Osteoblast (primary cell): ENCODE results near the gene SIL1. TPM values are rescaled to one million over a fixed set of nuclear protein-coding genes. Genes with fewer than 3 reads are reported as not detected.
A peak's percentile ranks its signal among the peaks of the same experiment; 100 is the strongest.

Experiments
- DNase-seq: peaks from one replicate; pipeline ENCODE4 v3.0.0; 2011; ENCODE audit warnings: low spot score, mixed read lengths; ENCODE audit not compliant: insufficient read length; ENCODE audit errors: missing footprints
- H2AFZ ChIP-seq: 2 replicates; pipeline ENCODE4 v1.6.0; 2011; ENCODE audit warnings: mild to moderate bottlenecking, low read length
- H3K27ac ChIP-seq: 2 replicates; pipeline ENCODE4 v1.5.1; 2011; ENCODE audit warnings: mild to moderate bottlenecking, low read depth, low read length, moderate library complexity
- H3K27me3 ChIP-seq: 2 replicates; pipeline ENCODE4 v1.6.0; 2012; ENCODE audit warnings: mild to moderate bottlenecking, control low read depth, inconsistent platforms, low read length, moderate library complexity; ENCODE audit not compliant: insufficient read depth
- H3K36me3 ChIP-seq: 2 replicates; pipeline ENCODE4 v1.5.1; 2011; ENCODE audit warnings: mild to moderate bottlenecking, low read length, control low read depth, moderate library complexity; ENCODE audit not compliant: insufficient read depth
- H3K4me1 ChIP-seq: 2 replicates; pipeline ENCODE4 v1.5.1; 2011; ENCODE audit warnings: mild to moderate bottlenecking, low read length, control low read depth, moderate library complexity; ENCODE audit not compliant: insufficient read depth
- H3K4me2 ChIP-seq: 2 replicates; pipeline ENCODE4 v1.6.0; 2011; ENCODE audit warnings: mild to moderate bottlenecking, low read length; ENCODE audit not compliant: insufficient read depth
- H3K4me3 ChIP-seq: fragments of 200-600 bp; sonication (generic); 3 replicates; pipeline ENCODE4 v1.5.1; 2012; ENCODE audit warnings: mild to moderate bottlenecking, low read length, inconsistent platforms; ENCODE audit not compliant: insufficient read depth
- H3K79me2 ChIP-seq: 2 replicates; pipeline ENCODE4 v1.6.0; 2012; ENCODE audit warnings: mild to moderate bottlenecking, low read length, control low read depth, inconsistent platforms; ENCODE audit not compliant: insufficient read depth
- H3K9me3 ChIP-seq: 2 replicates; pipeline ENCODE4 v1.5.1; 2011; ENCODE audit warnings: low read depth, low read length, control low read depth
- H4K20me1 ChIP-seq: 2 replicates; pipeline ENCODE4 v1.6.0; 2012; ENCODE audit warnings: mild to moderate bottlenecking, low read length, control low read depth; ENCODE audit not compliant: insufficient read depth
- total RNA-seq: library from RNA; depleted of rRNA; stranded (reverse); fragments of >200 nt; gene quantifications from 2 replicates; pipeline ENCODE4 v1.2.3, GENCODE V29; 2012
- TF ChIP-seq, protein P1 (sequence below): IDR thresholded peaks from 2 replicates; pipeline ENCODE4 v1.5.1; 2011; ENCODE audit warnings: mild to moderate bottlenecking, low read depth, low read length, moderate library complexity; ENCODE audit errors: extremely low read depth

SIL1 gene
- total RNA-seq, 1 donor = 65.1 TPM

DNA sequence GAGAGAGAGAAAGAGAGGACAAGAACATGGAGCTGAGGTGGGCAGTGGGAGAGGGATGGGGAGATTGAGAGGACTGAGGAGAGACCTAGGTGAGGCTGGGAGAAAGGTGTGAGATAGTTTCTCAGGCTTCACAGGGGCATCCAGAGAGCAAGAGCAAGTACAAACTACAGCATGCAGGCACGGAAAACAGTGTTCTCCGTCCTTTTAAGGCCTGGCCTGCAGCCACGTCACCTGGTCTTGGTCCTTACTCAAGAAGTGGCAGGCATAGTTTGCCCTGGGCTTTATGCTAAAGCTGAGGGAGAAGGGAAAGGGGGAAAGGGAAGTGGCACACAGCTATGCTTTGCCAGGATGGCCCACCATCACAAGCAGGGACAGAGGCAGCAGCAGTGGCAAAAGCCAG is 65.7 kb downstream of the SIL1 start:
- Histone ChIP-seq H3K27ac (no peak overlapping the region), H3K4me1 (peaks cover 12% of the 10 kb centered on the region), H4K20me1 (peaks cover 12% of the 10 kb centered on the region), H3K27me3 (no peaks in the 10 kb centered on the region), H3K9me3 (no peaks in the 10 kb centered on the region), H3K36me3 (no peaks in the 10 kb centered on the region), H3K79me2 (peaks cover 56% of the 10 kb centered on the region), H2AFZ (no peak overlapping the region), H3K4me3 (no peak overlapping the region), H3K4me2 (no peak overlapping the region)
- DNase-seq = no peak
- TF ChIP-seq, protein P1, sequence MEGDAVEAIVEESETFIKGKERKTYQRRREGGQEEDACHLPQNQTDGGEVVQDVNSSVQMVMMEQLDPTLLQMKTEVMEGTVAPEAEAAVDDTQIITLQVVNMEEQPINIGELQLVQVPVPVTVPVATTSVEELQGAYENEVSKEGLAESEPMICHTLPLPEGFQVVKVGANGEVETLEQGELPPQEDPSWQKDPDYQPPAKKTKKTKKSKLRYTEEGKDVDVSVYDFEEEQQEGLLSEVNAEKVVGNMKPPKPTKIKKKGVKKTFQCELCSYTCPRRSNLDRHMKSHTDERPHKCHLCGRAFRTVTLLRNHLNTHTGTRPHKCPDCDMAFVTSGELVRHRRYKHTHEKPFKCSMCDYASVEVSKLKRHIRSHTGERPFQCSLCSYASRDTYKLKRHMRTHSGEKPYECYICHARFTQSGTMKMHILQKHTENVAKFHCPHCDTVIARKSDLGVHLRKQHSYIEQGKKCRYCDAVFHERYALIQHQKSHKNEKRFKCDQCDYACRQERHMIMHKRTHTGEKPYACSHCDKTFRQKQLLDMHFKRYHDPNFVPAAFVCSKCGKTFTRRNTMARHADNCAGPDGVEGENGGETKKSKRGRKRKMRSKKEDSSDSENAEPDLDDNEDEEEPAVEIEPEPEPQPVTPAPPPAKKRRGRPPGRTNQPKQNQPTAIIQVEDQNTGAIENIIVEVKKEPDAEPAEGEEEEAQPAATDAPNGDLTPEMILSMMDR = no peak

DNA sequence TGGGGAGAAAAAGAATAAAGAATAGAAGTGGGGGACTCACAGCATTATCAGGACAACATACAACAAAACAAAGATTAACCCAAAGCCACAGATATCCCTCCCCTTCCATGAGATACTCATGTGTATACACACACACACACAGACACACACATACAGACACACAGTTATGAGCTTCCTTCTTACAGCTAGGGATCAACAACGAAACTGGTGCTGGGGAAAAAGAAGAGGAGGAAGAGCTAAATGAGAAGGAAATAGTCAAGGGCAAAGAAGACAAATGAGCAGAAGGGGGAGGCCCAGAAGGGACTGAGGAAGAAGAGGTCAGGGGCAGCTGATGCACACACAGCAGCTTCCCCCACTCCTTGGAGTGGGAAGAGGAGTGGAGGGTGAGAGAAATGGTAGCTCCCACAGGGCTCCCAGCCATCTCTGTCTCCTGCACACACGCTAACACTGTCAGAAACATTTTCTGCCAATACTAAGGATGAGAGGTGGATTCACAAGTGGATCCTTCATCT is 66.2 kb downstream of the SIL1 start:
- no peak overlapping the region for H3K4me3 ChIP-seq
- H2AFZ ChIP-seq = no peak overlapping the region
- DNase-seq = no peak
- H3K27me3 ChIP-seq = no peaks in the 10 kb centered on the region
- H3K36me3 ChIP-seq = no peaks in the 10 kb centered on the region
- peaks cover 54% of the 10 kb centered on the region for H3K79me2 ChIP-seq
- H3K9me3 ChIP-seq = no peaks in the 10 kb centered on the region
- peak overlapping the region; percentile 66 for H3K4me2 ChIP-seq
- H3K27ac ChIP-seq = peak overlapping the region; percentile 51
- H3K4me1 ChIP-seq = peaks cover 12% of the 10 kb centered on the region
- TF ChIP-seq, protein P1 = no peak
- H4K20me1 ChIP-seq = peaks cover 12% of the 10 kb centered on the region

DNA sequence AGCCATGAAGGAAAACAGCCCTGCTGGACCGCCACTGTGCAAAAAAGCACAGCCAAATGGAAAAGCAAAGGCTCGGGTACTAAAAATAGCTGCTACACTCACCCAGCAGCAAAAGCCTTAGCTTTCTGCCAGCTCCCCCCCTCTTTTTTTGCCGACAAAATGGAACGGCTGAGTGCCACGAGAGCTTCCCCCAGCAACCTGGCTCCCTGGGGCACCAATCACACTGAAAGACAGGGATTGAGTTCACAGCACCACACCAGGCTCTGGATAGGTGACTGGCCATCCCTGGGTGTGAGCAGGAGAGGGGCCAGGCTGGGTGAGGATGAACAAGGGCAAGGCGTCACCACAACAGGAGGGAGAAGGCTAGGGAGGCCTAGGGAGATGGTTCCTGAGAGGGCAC is 66.7 kb downstream of the SIL1 start:
- peak overlapping the region; percentile 66 for H3K4me2 ChIP-seq

DNA sequence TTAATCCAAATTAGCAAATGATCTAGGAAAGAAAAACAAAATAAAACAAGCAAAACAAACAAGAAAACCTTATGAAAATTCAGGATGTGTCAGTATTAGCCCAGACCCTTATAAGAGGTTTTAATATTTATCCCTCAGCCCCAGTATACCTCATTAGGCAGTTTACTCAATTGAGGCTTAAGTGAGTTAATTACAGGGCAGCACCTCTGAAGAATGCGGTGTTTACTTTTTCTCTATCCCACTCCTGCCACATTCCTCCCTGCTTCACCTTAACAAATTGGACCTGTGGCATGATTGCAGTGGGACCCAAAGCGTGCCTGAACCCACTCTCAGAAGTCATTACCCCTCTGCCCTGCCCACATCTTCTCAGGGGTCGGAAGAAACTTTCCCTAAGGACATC is 67.1 kb downstream of the SIL1 start:
- H3K36me3 ChIP-seq = peaks cover 5% of the 10 kb centered on the region
- DNase-seq = no peak
- H3K9me3 ChIP-seq = no peaks in the 10 kb centered on the region
- H3K4me1 ChIP-seq = peaks cover 12% of the 10 kb centered on the region
- peaks cover 45% of the 10 kb centered on the region for H3K79me2 ChIP-seq
- H4K20me1 ChIP-seq = peaks cover 10% of the 10 kb centered on the region
- H3K27ac ChIP-seq = peak overlapping the region; percentile 51
- H3K4me3 ChIP-seq = peak overlapping the region; percentile 39
- TF ChIP-seq, protein P1 = no peak
- no peaks in the 10 kb centered on the region for H3K27me3 ChIP-seq
- peak overlapping the region; percentile 78 for H2AFZ ChIP-seq
- H3K4me2 ChIP-seq = peak overlapping the region; percentile 66

More for the DNA sequence above, 66.7 kb downstream of the SIL1 start:
- peak; percentile 79 for DNase-seq
- Histone ChIP-seq H2AFZ (peak overlapping the region; percentile 78), H3K4me1 (peaks cover 12% of the 10 kb centered on the region), H3K27me3 (no peaks in the 10 kb centered on the region), H3K79me2 (peaks cover 49% of the 10 kb centered on the region), H3K36me3 (peaks cover 1% of the 10 kb centered on the region), H3K27ac (peak overlapping the region; percentile 51), H4K20me1 (peaks cover 12% of the 10 kb centered on the region), H3K4me3 (peak overlapping the region; percentile 39), H3K9me3 (no peaks in the 10 kb centered on the region)
- TF ChIP-seq, protein P1 = no peak
